ENCODE measurements around the gene TCF4. TPM values are rescaled to one million over a fixed set of nuclear protein-coding genes. Genes with fewer than 3 reads are reported as not detected.

TCF4 gene
- total RNA-seq, 1 experiment from 2014 or later: 104 TPM

DNA sequence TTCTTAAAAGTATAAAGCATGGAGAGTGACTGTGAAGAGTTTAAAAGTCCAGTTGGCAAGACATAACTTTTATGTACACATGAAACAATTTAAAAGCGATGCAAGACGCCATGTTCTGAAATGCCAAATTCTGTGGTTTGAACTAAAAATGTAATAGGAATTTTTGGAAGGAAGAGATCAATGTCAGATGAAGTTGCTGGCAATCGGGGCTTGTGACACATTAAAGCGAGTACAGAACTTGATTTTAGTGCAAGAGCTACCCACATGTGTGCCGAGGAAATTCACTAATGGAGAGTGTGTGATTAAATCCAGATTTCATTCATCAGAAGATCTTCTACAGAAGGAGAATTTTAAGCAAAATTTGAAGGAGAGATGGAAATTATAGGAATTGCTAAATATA is 408.6 kb downstream of the TCF4 start:
- Mint-ChIP-seq H3K27me3 (ENCODE audit: low read depth) (no peaks in the 10 kb centered on the region), H3K4me1 (no peaks in the 10 kb centered on the region), H3K36me3 (no peaks in the 10 kb centered on the region), H3K4me3 (no peak overlapping the region), H3K9me3 (peaks cover 10% of the 10 kb centered on the region), H3K27ac (no peak overlapping the region)
- ChIA-PET CTCF (no interaction called here), POLR2A (no interaction called here)
- DNase-seq (ENCODE audit: low spot score): no peak
- no peak for ATAC-seq
- TF ChIP-seq ZNF232 (CRISPR knock-in tag; IDR thresholded peaks at IDR 0.05) (no peak), ZBTB21 (CRISPR knock-in tag; IDR thresholded peaks at IDR 0.05; ENCODE audit: borderline replicate concordance) (no peak), ATF1 (CRISPR knock-in tag; IDR thresholded peaks at IDR 0.05) (no peak), ZNF263 (CRISPR knock-in tag; IDR thresholded peaks at IDR 0.05; ENCODE audit: low read depth) (no peak), FOXK1 (CRISPR knock-in tag; IDR thresholded peaks at IDR 0.05) (no peak), GABPB1 (CRISPR knock-in tag; IDR thresholded peaks at IDR 0.05) (no peak)
- TF ChIP-seq, protein P1, sequence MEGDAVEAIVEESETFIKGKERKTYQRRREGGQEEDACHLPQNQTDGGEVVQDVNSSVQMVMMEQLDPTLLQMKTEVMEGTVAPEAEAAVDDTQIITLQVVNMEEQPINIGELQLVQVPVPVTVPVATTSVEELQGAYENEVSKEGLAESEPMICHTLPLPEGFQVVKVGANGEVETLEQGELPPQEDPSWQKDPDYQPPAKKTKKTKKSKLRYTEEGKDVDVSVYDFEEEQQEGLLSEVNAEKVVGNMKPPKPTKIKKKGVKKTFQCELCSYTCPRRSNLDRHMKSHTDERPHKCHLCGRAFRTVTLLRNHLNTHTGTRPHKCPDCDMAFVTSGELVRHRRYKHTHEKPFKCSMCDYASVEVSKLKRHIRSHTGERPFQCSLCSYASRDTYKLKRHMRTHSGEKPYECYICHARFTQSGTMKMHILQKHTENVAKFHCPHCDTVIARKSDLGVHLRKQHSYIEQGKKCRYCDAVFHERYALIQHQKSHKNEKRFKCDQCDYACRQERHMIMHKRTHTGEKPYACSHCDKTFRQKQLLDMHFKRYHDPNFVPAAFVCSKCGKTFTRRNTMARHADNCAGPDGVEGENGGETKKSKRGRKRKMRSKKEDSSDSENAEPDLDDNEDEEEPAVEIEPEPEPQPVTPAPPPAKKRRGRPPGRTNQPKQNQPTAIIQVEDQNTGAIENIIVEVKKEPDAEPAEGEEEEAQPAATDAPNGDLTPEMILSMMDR (IDR thresholded peaks at IDR 0.05): no peak
- TF ChIP-seq, protein P2, sequence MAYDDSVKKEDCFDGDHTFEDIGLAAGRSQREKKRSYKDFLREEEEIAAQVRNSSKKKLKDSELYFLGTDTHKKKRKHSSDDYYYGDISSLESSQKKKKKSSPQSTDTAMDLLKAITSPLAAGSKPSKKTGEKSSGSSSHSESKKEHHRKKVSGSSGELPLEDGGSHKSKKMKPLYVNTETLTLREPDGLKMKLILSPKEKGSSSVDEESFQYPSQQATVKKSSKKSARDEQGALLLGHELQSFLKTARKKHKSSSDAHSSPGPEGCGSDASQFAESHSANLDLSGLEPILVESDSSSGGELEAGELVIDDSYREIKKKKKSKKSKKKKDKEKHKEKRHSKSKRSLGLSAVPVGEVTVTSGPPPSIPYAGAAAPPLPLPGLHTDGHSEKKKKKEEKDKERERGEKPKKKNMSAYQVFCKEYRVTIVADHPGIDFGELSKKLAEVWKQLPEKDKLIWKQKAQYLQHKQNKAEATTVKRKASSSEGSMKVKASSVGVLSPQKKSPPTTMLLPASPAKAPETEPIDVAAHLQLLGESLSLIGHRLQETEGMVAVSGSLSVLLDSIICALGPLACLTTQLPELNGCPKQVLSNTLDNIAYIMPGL (CRISPR knock-in tag; IDR thresholded peaks at IDR 0.05): no peak
- TF ChIP-seq, protein P3, sequence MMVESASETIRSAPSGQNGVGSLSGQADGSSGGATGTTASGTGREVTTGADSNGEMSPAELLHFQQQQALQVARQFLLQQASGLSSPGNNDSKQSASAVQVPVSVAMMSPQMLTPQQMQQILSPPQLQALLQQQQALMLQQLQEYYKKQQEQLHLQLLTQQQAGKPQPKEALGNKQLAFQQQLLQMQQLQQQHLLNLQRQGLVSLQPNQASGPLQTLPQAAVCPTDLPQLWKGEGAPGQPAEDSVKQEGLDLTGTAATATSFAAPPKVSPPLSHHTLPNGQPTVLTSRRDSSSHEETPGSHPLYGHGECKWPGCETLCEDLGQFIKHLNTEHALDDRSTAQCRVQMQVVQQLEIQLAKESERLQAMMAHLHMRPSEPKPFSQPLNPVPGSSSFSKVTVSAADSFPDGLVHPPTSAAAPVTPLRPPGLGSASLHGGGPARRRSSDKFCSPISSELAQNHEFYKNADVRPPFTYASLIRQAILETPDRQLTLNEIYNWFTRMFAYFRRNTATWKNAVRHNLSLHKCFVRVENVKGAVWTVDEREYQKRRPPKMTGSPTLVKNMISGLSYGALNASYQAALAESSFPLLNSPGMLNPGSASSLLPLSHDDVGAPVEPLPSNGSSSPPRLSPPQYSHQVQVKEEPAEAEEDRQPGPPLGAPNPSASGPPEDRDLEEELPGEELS (CRISPR knock-in tag; IDR thresholded peaks at IDR 0.05): no peak
- TF ChIP-seq, protein P4, sequence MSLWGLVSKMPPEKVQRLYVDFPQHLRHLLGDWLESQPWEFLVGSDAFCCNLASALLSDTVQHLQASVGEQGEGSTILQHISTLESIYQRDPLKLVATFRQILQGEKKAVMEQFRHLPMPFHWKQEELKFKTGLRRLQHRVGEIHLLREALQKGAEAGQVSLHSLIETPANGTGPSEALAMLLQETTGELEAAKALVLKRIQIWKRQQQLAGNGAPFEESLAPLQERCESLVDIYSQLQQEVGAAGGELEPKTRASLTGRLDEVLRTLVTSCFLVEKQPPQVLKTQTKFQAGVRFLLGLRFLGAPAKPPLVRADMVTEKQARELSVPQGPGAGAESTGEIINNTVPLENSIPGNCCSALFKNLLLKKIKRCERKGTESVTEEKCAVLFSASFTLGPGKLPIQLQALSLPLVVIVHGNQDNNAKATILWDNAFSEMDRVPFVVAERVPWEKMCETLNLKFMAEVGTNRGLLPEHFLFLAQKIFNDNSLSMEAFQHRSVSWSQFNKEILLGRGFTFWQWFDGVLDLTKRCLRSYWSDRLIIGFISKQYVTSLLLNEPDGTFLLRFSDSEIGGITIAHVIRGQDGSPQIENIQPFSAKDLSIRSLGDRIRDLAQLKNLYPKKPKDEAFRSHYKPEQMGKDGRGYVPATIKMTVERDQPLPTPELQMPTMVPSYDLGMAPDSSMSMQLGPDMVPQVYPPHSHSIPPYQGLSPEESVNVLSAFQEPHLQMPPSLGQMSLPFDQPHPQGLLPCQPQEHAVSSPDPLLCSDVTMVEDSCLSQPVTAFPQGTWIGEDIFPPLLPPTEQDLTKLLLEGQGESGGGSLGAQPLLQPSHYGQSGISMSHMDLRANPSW (CRISPR knock-in tag; conservative IDR thresholded peaks at IDR 0.05; ENCODE audit: low read depth): no peak
- TF ChIP-seq, protein P5, sequence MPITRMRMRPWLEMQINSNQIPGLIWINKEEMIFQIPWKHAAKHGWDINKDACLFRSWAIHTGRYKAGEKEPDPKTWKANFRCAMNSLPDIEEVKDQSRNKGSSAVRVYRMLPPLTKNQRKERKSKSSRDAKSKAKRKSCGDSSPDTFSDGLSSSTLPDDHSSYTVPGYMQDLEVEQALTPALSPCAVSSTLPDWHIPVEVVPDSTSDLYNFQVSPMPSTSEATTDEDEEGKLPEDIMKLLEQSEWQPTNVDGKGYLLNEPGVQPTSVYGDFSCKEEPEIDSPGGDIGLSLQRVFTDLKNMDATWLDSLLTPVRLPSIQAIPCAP (CRISPR knock-in tag; IDR thresholded peaks at IDR 0.05): no peak
- TF ChIP-seq, protein P6, sequence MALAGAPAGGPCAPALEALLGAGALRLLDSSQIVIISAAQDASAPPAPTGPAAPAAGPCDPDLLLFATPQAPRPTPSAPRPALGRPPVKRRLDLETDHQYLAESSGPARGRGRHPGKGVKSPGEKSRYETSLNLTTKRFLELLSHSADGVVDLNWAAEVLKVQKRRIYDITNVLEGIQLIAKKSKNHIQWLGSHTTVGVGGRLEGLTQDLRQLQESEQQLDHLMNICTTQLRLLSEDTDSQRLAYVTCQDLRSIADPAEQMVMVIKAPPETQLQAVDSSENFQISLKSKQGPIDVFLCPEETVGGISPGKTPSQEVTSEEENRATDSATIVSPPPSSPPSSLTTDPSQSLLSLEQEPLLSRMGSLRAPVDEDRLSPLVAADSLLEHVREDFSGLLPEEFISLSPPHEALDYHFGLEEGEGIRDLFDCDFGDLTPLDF (CRISPR knock-in tag; IDR thresholded peaks at IDR 0.05): no peak
- TF ChIP-seq, protein P7, sequence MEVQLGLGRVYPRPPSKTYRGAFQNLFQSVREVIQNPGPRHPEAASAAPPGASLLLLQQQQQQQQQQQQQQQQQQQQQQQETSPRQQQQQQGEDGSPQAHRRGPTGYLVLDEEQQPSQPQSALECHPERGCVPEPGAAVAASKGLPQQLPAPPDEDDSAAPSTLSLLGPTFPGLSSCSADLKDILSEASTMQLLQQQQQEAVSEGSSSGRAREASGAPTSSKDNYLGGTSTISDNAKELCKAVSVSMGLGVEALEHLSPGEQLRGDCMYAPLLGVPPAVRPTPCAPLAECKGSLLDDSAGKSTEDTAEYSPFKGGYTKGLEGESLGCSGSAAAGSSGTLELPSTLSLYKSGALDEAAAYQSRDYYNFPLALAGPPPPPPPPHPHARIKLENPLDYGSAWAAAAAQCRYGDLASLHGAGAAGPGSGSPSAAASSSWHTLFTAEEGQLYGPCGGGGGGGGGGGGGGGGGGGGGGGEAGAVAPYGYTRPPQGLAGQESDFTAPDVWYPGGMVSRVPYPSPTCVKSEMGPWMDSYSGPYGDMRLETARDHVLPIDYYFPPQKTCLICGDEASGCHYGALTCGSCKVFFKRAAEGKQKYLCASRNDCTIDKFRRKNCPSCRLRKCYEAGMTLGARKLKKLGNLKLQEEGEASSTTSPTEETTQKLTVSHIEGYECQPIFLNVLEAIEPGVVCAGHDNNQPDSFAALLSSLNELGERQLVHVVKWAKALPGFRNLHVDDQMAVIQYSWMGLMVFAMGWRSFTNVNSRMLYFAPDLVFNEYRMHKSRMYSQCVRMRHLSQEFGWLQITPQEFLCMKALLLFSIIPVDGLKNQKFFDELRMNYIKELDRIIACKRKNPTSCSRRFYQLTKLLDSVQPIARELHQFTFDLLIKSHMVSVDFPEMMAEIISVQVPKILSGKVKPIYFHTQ (CRISPR knock-in tag; IDR thresholded peaks at IDR 0.05): no peak
- TF ChIP-seq, protein P8, sequence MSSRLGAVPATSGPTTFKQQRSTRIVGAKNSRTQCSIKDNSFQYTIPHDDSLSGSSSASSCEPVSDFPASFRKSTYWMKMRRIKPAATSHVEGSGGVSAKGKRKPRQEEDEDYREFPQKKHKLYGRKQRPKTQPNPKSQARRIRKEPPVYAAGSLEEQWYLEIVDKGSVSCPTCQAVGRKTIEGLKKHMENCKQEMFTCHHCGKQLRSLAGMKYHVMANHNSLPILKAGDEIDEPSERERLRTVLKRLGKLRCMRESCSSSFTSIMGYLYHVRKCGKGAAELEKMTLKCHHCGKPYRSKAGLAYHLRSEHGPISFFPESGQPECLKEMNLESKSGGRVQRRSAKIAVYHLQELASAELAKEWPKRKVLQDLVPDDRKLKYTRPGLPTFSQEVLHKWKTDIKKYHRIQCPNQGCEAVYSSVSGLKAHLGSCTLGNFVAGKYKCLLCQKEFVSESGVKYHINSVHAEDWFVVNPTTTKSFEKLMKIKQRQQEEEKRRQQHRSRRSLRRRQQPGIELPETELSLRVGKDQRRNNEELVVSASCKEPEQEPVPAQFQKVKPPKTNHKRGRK (CRISPR knock-in tag; IDR thresholded peaks at IDR 0.05; ENCODE audit: borderline replicate concordance): no peak
- TF ChIP-seq, protein P9, sequence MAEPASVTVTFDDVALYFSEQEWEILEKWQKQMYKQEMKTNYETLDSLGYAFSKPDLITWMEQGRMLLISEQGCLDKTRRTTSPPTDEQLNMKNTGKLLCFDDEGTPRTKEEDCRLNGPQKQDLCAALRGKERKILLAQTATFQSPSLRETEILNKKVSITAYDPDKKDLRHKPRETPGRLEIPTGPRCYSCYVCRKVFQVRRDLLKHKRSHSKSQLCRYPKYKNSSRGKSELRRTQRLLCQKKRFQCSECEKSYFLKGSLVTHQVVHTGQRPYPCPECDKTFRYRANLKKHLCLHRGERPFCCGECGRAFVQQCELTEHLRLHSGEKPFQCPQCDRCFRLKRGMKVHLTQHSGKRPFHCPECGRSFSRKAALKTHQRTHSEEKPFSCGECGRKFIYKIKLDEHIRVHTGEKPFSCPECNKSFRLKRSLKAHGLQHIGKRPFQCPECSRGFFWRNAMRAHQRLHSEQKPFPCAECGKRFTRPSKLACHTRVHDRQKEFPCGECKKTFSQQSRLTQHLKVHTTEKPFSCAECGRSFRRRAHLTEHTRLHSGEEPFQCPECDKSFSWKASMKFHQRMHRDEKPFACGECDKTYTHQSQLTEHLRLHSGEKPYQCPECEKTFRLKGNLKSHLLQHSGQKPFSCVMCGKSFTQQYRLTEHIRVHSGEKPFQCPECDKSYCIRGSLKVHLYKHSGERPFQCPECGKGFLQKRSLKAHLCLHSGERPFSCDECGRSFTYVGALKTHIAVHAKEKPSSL (CRISPR knock-in tag; conservative IDR thresholded peaks at IDR 0.05): no peak
- TF ChIP-seq, protein P10, sequence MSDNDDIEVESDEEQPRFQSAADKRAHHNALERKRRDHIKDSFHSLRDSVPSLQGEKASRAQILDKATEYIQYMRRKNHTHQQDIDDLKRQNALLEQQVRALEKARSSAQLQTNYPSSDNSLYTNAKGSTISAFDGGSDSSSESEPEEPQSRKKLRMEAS (CRISPR knock-in tag; IDR thresholded peaks at IDR 0.05): no peak

All from WTC11 (cell line).